WTC11 (cell line): ENCODE measurements around the gene CRIP1. TPM values are rescaled to one million over a fixed set of nuclear protein-coding genes. Genes with fewer than 3 reads are reported as not detected.

Source experiments
- ATAC-seq: fragments of 200-7000 bp; cut with Tn5 transposase; 2 replicates; pipeline ENCODE4 v1.10.0; 2021; ENCODE audit warnings: mild to moderate bottlenecking, moderate library complexity
- CTCF ChIA-PET: fragments of 300-600 bp; sonication (Branson Sonifier 250); formaldehyde crosslinking; loops from one replicate; lab custom pipeline; 2021; ENCODE audit warnings: antibody characterized with exemption; lab: Charles Lee
- POLR2A ChIA-PET: fragments of 350-600 bp; sonication (Branson Sonifier 250); formaldehyde crosslinking; loops from one replicate; lab custom pipeline; 2021; ENCODE audit warnings: antibody characterized with exemption; lab: Charles Lee
- DNase-seq: peaks from one replicate; pipeline ENCODE4 v3.0.0; 2021; ENCODE audit warnings: low spot score
- H3K27ac Mint-ChIP-seq: 2 replicates; pipeline ENCODE4 v1.8.0; 2021; ENCODE audit warnings: mixed read lengths
- H3K27me3 Mint-ChIP-seq: 2 replicates; pipeline ENCODE4 v1.8.0; 2021; ENCODE audit warnings: low read depth, mild to moderate bottlenecking, moderate library complexity, mixed read lengths
- H3K36me3 Mint-ChIP-seq: 2 replicates; pipeline ENCODE4 v1.8.0; 2021; ENCODE audit warnings: mixed read lengths
- H3K4me1 Mint-ChIP-seq: 2 replicates; pipeline ENCODE4 v1.8.0; 2022; ENCODE audit warnings: mixed read lengths
- H3K4me3 Mint-ChIP-seq: 2 replicates; pipeline ENCODE4 v1.8.0; 2021; ENCODE audit warnings: mild to moderate bottlenecking, moderate library complexity, mixed read lengths
- H3K9me3 Mint-ChIP-seq: 2 replicates; pipeline ENCODE4 v1.8.0; 2021; ENCODE audit warnings: mixed read lengths
- AR ChIP-seq: fragments of 250-450 bp; sonication (Bioruptor Pico); IDR thresholded peaks from 2 replicates; pipeline ENCODE4 v1.9.0; 2021; ENCODE audit warnings: mild to moderate bottlenecking
- ARID4B ChIP-seq: sonication (generic); formaldehyde crosslinking; IDR thresholded peaks from 2 replicates; pipeline ENCODE4 v1.8.0; 2023; ENCODE audit warnings: missing genetic modification reagents, mild to moderate bottlenecking, borderline replicate concordance
- CDX4 ChIP-seq: fragments of 250-450 bp; sonication (Bioruptor Pico); IDR thresholded peaks from 2 replicates; pipeline ENCODE4 v1.9.0; 2021; ENCODE audit warnings: moderate library complexity, mild to moderate bottlenecking, inconsistent platforms, borderline replicate concordance
- CTCF ChIP-seq: fragments of 200-600 bp; IDR thresholded peaks from 2 replicates; pipeline ENCODE4 v1.8.0; 2022; ENCODE audit warnings: antibody characterized with exemption
- GABPB1 ChIP-seq: sonication (generic); formaldehyde crosslinking; IDR thresholded peaks from 2 replicates; pipeline ENCODE4 v1.8.1; 2023; ENCODE audit warnings: mild to moderate bottlenecking, missing genetic modification reagents
- GRHL2 ChIP-seq: fragments of 250-450 bp; sonication (Bioruptor Pico); IDR thresholded peaks from 2 replicates; pipeline ENCODE4 v1.8.0; 2022; ENCODE audit warnings: mild to moderate bottlenecking, moderate library complexity; ENCODE audit not compliant: insufficient replicate concordance, severe bottlenecking
- HMGXB4 ChIP-seq: sonication (generic); formaldehyde crosslinking; IDR thresholded peaks from 2 replicates; pipeline ENCODE4 v1.8.1; 2023; ENCODE audit warnings: mild to moderate bottlenecking, moderate library complexity, missing genetic modification reagents
- IRF2 ChIP-seq: sonication (generic); formaldehyde crosslinking; IDR thresholded peaks from 2 replicates; pipeline ENCODE4 v1.8.0; 2022; ENCODE audit warnings: low read depth, missing genetic modification reagents, borderline replicate concordance
- NFYB ChIP-seq: sonication (generic); formaldehyde crosslinking; conservative IDR thresholded peaks from 2 replicates; pipeline ENCODE4 v1.8.0; 2022; ENCODE audit warnings: low read depth, missing genetic modification reagents
- NR1H2 ChIP-seq: sonication (generic); formaldehyde crosslinking; IDR thresholded peaks from 2 replicates; pipeline ENCODE4 v1.9.0; 2021; ENCODE audit warnings: mild to moderate bottlenecking, moderate library complexity, missing genetic modification reagents
- NR3C1 ChIP-seq: sonication (generic); formaldehyde crosslinking; conservative IDR thresholded peaks from 2 replicates; pipeline ENCODE4 v1.8.1; 2023; ENCODE audit warnings: low read depth, mild to moderate bottlenecking, missing genetic modification reagents
- OVOL2 ChIP-seq: fragments of 250-450 bp; sonication (Bioruptor Pico); IDR thresholded peaks from 2 replicates; pipeline ENCODE4 v1.9.0; 2021; ENCODE audit warnings: mild to moderate bottlenecking, borderline replicate concordance
- PREB ChIP-seq: sonication (generic); formaldehyde crosslinking; IDR thresholded peaks from 2 replicates; pipeline ENCODE4 v1.8.1; 2022; ENCODE audit warnings: mild to moderate bottlenecking, missing genetic modification reagents, moderate library complexity, borderline replicate concordance
- RELA ChIP-seq: sonication (generic); formaldehyde crosslinking; IDR thresholded peaks from 2 replicates; pipeline ENCODE4 v1.8.1; 2022; ENCODE audit warnings: missing genetic modification reagents, mild to moderate bottlenecking, borderline replicate concordance
- ZNF263 ChIP-seq: sonication (generic); formaldehyde crosslinking; IDR thresholded peaks from 2 replicates; pipeline ENCODE4 v1.8.1; 2022; ENCODE audit warnings: low read depth, mild to moderate bottlenecking, moderate library complexity, missing genetic modification reagents
- ZNF416 ChIP-seq: fragments of 250-450 bp; sonication (Bioruptor Pico); IDR thresholded peaks from 2 replicates; pipeline ENCODE4 v1.9.0; 2021; ENCODE audit warnings: mild to moderate bottlenecking, inconsistent platforms
- total RNA-seq: library from RNA; stranded (reverse); gene quantifications from 3 replicates; pipeline ENCODE4 v1.2.3, GENCODE V29; 2021

CRIP1 gene
- total RNA-seq, 1 experiment from 2014 or later = 9.0 TPM

- TF ChIP-seq PREB (CRISPR knock-in tag) = no peak
- no peak for TF ChIP-seq GABPB1 (CRISPR knock-in tag)
- no peak for TF ChIP-seq RELA (CRISPR knock-in tag)
- TF ChIP-seq HMGXB4 (CRISPR knock-in tag) = no peak
- no peak for TF ChIP-seq CDX4 (CRISPR knock-in tag)
- no peak for TF ChIP-seq NR1H2
- TF ChIP-seq GRHL2 (CRISPR knock-in tag) = no peak
- TF ChIP-seq CTCF = no peak
- TF ChIP-seq ZNF416 (CRISPR knock-in tag) = no peak
Observed at GRCh38 chr14:105497671-105498429, 11.2 kb downstream of the CRIP1 start (continued).

GRCh38 chr14:105498430-105499255 lies 12.0 kb downstream of the CRIP1 start:
- TF ChIP-seq CDX4 (CRISPR knock-in tag) (no peak), NFYB (no peak), ZNF416 (CRISPR knock-in tag) (no peak), OVOL2 (CRISPR knock-in tag) (no peak), IRF2 (CRISPR knock-in tag) (no peak), ZNF263 (CRISPR knock-in tag) (no peak), AR (CRISPR knock-in tag) (no peak), NR3C1 (CRISPR knock-in tag) (no peak), ARID4B (no peak)
- CTCF ChIA-PET = interaction anchor here (1.0 to 2.1 kb wide), 2 partner anchors 8 to 18 kb away, joined by 4 to 7 read pairs; no protein-coding TSS in a partner anchor
- Mint-ChIP-seq H3K4me3 (no peak overlapping the region), H3K27me3 (no peaks in the 10 kb centered on the region; the same call in 1 of the 2 replicates), H3K9me3 (no peaks in the 10 kb centered on the region), H3K4me1 (no peaks in the 10 kb centered on the region), H3K27ac (no peak overlapping the region), H3K36me3 (no peaks in the 10 kb centered on the region)
- ATAC-seq (no peak), DNase-seq (no peak)
- POLR2A ChIA-PET = no interaction called here
